Measurements from ENCODE around the gene ANKRD28. TPM values are rescaled to one million over a fixed set of nuclear protein-coding genes. Genes with fewer than 3 reads are reported as not detected.
"Not testable (repeated sequence)": the region's sequence is repeated elsewhere in the genome, so short reads cannot be mapped to it uniquely, and the experiment has no call there.

Gene ANKRD28
- total RNA-seq, 3 donors from 2014 or later, result 80.8 to 99.2 (median 89.8) TPM

- intact Hi-C loops (cut with DNase I; ENCODE audit: low total_unique reads), result no loop called here
- no peaks in the 10 kb centered on the region for H3K27me3 ChIP-seq
- H3K9me3 ChIP-seq, result peaks cover 3 to 4% of the 10 kb centered on the region in 2 donors
- DNase-seq (ENCODE audit: low spot score in 2 of 2), result no peak
- H3K4me1 ChIP-seq, result no peaks in the 10 kb centered on the region
- H3K36me3 ChIP-seq, result no peaks in the 10 kb centered on the region
- TF ChIP-seq POLR2AphosphoS5 (IDR thresholded peaks at IDR 0.05) (no peak), CTCF (IDR thresholded peaks at IDR 0.05) (no peak), POLR2A (IDR thresholded peaks at IDR 0.05) (no peak)
- H3K4me3 ChIP-seq, result no peak overlapping the region
- H3K27ac ChIP-seq, result no peak overlapping the region
Measured at GRCh38 chr3:15623535-15624440, 174.0 kb downstream of the ANKRD28 start.

GRCh38 chr3:15619659-15620464 lies 177.9 kb downstream of the ANKRD28 start:
- H3K9me3 ChIP-seq; H3K4me3 ChIP-seq; H3K4me1 ChIP-seq; H3K27me3 ChIP-seq; H3K27ac ChIP-seq; DNase-seq (ENCODE audit: low spot score in 2 of 2); H3K36me3 ChIP-seq; intact Hi-C loops (cut with DNase I; ENCODE audit: low total_unique reads): not testable (repeated sequence)

Other genes starting within 250 kb of the ANKRD28 start
- gene HACL1, start 196.4 kb downstream of the ANKRD28 start, total RNA-seq, result 10 to 100 TPM; 27.7 to 40.3 (median 28.8) TPM
- gene BTD, start 196.2 kb downstream of the ANKRD28 start, total RNA-seq, result 10 to 100 TPM; 30.2 to 89.8 (median 35.1) TPM

Measured in breast epithelium (tissue), 4 donors.